GM12801 (cell line): ENCODE data around the gene RAMAC.

Experiments
- TF ChIP-seq, protein P1 (sequence below): IDR thresholded peaks from one replicate; pipeline ENCODE4 v1.5.1; 2011; ENCODE audit warnings: control low read depth; ENCODE audit not compliant: insufficient read length; ENCODE audit errors: extremely low read depth

RAMAC gene

DNA sequence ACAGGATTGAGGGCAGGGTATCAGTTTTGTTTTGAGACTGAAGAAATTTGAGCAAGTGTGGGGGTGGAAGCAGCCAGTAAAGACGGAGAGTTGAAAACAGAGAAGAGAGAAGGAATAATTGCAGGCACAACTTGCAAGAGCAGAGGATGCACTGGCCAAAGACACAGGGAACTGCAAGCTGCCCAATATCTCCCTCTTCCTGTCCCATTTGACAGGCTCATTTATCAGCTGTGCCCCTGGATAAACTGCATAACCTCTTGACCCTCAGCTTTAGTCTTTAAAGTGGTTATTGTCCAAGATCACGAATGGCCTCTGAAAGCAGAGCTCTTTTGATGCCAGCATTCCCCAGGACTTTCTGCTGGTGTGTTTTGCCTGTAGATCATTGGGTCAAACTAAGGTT lies 5.0 kb upstream of the RAMAC start:
- TF ChIP-seq, protein P1, sequence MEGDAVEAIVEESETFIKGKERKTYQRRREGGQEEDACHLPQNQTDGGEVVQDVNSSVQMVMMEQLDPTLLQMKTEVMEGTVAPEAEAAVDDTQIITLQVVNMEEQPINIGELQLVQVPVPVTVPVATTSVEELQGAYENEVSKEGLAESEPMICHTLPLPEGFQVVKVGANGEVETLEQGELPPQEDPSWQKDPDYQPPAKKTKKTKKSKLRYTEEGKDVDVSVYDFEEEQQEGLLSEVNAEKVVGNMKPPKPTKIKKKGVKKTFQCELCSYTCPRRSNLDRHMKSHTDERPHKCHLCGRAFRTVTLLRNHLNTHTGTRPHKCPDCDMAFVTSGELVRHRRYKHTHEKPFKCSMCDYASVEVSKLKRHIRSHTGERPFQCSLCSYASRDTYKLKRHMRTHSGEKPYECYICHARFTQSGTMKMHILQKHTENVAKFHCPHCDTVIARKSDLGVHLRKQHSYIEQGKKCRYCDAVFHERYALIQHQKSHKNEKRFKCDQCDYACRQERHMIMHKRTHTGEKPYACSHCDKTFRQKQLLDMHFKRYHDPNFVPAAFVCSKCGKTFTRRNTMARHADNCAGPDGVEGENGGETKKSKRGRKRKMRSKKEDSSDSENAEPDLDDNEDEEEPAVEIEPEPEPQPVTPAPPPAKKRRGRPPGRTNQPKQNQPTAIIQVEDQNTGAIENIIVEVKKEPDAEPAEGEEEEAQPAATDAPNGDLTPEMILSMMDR = no peak

DNA sequence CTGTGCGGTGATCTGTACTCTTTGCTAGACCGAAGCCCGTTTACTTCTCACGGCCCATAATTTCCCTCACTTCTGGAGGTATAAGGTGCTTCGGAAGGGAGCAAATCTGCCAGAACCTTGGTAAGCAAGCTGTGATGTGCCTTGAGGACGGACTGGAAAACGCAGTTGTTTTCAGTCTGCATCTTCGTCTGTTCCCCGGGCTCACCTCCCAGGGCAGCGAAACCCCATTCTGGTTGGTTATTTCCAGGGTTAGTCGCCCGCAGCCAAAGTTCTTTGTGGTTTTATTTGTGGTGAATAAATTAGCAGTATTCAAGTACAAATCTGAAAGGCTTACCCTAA lies 401 bp downstream of the RAMAC start:
- TF ChIP-seq, protein P1 = no peak

DNA sequence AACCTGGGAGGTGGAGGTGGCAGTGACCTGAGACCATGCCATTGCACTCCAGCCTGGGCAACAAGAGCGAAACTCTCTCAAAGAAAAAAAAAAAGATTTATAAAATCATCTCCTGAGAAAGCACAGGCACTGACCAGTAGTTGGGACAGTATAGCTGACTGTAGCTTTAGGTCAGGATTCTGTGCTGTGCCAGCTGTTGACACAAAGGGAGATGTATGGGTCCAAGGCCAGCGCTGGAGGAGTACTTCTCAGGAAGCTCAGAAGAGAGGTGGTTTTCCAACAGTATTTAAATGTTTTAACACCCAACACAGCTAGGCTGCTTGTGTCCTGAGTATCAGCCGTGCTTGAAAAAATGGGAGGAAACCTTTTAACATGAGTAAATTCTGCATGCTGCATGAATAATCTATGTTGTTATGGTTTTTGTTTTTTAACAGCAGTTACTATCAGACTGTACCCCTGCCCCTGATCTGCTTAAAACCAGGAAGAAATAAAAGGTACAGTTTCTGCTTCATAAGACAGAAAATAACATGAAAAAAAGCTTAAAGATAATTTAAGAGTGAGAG lies 6.5 kb downstream of the RAMAC start:
- TF ChIP-seq, protein P1 = no peak

DNA sequence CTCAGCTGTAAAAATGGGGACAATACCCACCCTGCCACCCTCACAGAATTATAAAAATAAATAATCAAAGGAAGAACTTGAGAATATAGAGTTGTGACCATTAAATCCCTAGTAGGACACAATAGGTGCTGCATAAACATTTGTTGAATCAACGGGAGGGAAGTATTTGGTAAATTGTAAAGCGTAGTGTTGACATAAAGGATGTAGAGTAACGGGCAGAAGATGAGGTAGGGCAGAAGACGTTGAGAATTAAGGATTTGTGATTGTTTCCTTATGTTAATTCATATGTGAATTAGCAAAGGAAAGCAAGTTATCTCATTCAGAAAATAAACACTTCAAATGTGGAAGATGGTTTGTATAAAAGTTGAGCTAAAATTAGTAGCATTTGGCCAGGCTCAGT lies 7.1 kb downstream of the RAMAC start:
- TF ChIP-seq, protein P1 = no peak

DNA sequence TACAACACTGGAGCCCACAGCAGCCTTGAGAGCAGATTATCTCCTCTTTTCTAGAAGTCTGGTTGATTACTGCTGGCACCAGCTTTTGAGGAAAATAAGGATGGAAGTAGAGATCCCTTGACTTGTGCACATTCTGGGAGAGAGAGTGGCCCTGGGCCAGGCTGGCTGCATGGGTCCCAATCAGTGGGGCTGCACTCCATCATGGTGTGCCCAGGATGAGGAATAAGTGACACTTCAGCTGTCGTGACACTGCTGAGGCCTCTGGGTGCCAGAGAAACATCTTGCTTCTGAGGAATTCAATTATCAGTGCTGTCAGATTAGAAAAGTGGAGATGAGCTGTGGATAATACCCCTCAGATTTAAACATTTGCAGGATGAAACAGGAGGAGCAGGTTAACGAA lies 9.1 kb downstream of the RAMAC start:
- TF ChIP-seq, protein P1 = no peak

DNA sequence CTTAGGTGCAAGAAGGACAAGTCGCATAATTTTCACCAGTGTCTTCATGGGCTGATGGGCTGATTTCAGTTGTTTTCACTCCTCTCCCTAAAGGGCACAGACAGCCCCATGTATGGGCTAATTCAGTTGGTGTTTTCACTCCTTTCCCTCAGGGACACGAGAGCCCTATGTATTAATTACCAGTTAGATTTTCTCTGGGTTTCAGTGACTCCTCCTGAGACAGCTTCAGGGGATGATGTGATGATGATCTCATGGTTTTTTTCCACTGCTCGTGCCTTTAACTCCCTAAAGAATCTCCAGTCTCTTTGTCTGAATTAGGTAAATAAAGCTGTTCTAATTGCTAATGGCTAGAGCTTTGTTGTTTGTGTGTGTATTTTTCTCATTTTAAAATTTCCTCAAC lies 9.9 kb downstream of the RAMAC start:
- TF ChIP-seq, protein P1 = no peak

- TF ChIP-seq, protein P1 = no peak
These were observed 13.4 kb downstream of the RAMAC start for GRCh38 chr15:82999426-82999825.

GRCh38 chr15:82999905-83000671 lies 14.1 kb downstream of the RAMAC start:
- TF ChIP-seq, protein P1 = no peak
